CD14-positive monocyte (primary cell): Measurements from ENCODE around the gene HACL1. TPM values are rescaled to one million over a fixed set of nuclear protein-coding genes. Genes with fewer than 3 reads are reported as not detected.

Experiments
- DNase-seq, 3 donors: peaks; one replicate each; pipeline ENCODE4 v3.0.0-alpha.2; 2011 to 2022
- H2AFZ ChIP-seq: 2 replicates; pipeline ENCODE4 v1.6.0; 2012; ENCODE audit warnings: mild to moderate bottlenecking, low read depth, low read length, inconsistent platforms; ENCODE audit not compliant: insufficient read depth, poor library complexity, severe bottlenecking
- H3K27ac ChIP-seq, 2 donors: 1 replicate in 1 of 2; 2 replicates in 1 of 2; pipeline ENCODE4 v1.5.1; 2012 to 2013; ENCODE audit warnings: low read length in 2 of 2, control low read depth in 1 of 2, inconsistent platforms in 1 of 2, low read depth in 1 of 2, mild to moderate bottlenecking in 1 of 2
- H3K27me3 ChIP-seq, 2 donors: one replicate each; pipeline versions ENCODE4 v1.6.0 to v1.6.1; 2011 to 2013; ENCODE audit warnings: low read length in 2 of 2; ENCODE audit not compliant: control insufficient read depth in 2 of 2, insufficient read depth in 2 of 2
- H3K36me3 ChIP-seq, 2 donors: replicated peaks in 1 of 2; 1 replicate in 1 of 2; 2 replicates in 1 of 2; pipeline versions ENCODE4 v1.5.1 to v1.6.1; 2012 to 2013; ENCODE audit warnings: low read length in 2 of 2, control low read depth in 1 of 2, inconsistent platforms in 1 of 2, mild to moderate bottlenecking in 1 of 2; ENCODE audit not compliant: insufficient read depth in 2 of 2, control insufficient read depth in 1 of 2
- H3K4me1 ChIP-seq, 2 donors: 1 replicate in 1 of 2; 2 replicates in 1 of 2; pipeline versions ENCODE4 v1.5.1 to v1.6.1; 2012 to 2013; ENCODE audit warnings: low read length in 2 of 2, control low read depth in 1 of 2, inconsistent platforms in 1 of 2, mild to moderate bottlenecking in 1 of 2, moderate library complexity in 1 of 2; ENCODE audit not compliant: insufficient read depth in 2 of 2, control insufficient read depth in 1 of 2
- H3K4me2 ChIP-seq: replicated peaks from 2 replicates; pipeline ENCODE3; 2012; ENCODE audit warnings: low read length, moderate library complexity, mild to moderate bottlenecking; ENCODE audit not compliant: poor library complexity, severe bottlenecking; ENCODE audit errors: extremely low read depth
- H3K4me3 ChIP-seq, 3 experiments: fragments of 200-600 bp in 1 of 3; sonication (generic) in 1 of 3; replicated peaks in 1 of 3; 1 replicate in 2 of 3; 2 replicates in 1 of 3; pipeline ENCODE4 v1.5.1; 2011 to 2013; ENCODE audit warnings: low read length in 3 of 3, mild to moderate bottlenecking in 3 of 3, control low read depth in 2 of 3, low read depth in 2 of 3, inconsistent platforms in 1 of 3, moderate library complexity in 1 of 3
- H3K79me2 ChIP-seq: 2 replicates; pipeline ENCODE4 v1.6.0; 2012; ENCODE audit warnings: mild to moderate bottlenecking, control low read depth, inconsistent platforms, low read length, moderate library complexity; ENCODE audit not compliant: insufficient read depth
- H3K9ac ChIP-seq: 2 replicates; pipeline ENCODE4 v1.6.0; 2017; ENCODE audit warnings: low read length, mild to moderate bottlenecking; ENCODE audit not compliant: insufficient read depth, poor library complexity, severe bottlenecking
- H3K9me3 ChIP-seq, 2 donors: replicated peaks in 1 of 2; 1 replicate in 1 of 2; 2 replicates in 1 of 2; pipeline versions ENCODE4 v1.5.1 to v1.6.1; 2012 to 2013; ENCODE audit warnings: low read length in 2 of 2, control low read depth in 1 of 2; ENCODE audit not compliant: control insufficient read depth in 1 of 2, insufficient read depth in 1 of 2
- H4K20me1 ChIP-seq: 2 replicates; pipeline ENCODE4 v1.6.0; 2012; ENCODE audit warnings: mild to moderate bottlenecking, low read length, control low read depth, moderate library complexity; ENCODE audit not compliant: insufficient read depth
- H3K27ac Mint-ChIP-seq, 7 donors: one replicate each; pipeline ENCODE4 v1.8.0; 2020; ENCODE audit warnings: mild to moderate bottlenecking in 7 of 7, mixed read lengths in 7 of 7, moderate library complexity in 6 of 7, inconsistent platforms in 2 of 7
- H3K27me3 Mint-ChIP-seq, 3 donors: one replicate each; pipeline ENCODE4 v1.8.0; 2021 to 2022; ENCODE audit warnings: low read depth in 3 of 3, mild to moderate bottlenecking in 3 of 3, mixed read lengths in 3 of 3, moderate library complexity in 3 of 3, inconsistent platforms in 1 of 3
- H3K36me3 Mint-ChIP-seq, 2 donors: one replicate each; pipeline ENCODE4 v1.8.0; 2020; ENCODE audit warnings: mixed read lengths in 2 of 2, inconsistent platforms in 1 of 2, mild to moderate bottlenecking in 1 of 2
- H3K4me1 Mint-ChIP-seq: one replicate; pipeline ENCODE4 v1.8.0; 2020; ENCODE audit warnings: mild to moderate bottlenecking, mixed read lengths
- H3K4me3 Mint-ChIP-seq, 2 donors: one replicate each; pipeline ENCODE4 v1.8.0; 2020; ENCODE audit warnings: mild to moderate bottlenecking in 2 of 2, mixed read lengths in 2 of 2, moderate library complexity in 1 of 2
- H3K9me3 Mint-ChIP-seq, 7 donors: one replicate each; pipeline ENCODE4 v1.8.0; 2020 to 2022; ENCODE audit warnings: mixed read lengths in 7 of 7, mild to moderate bottlenecking in 6 of 7, moderate library complexity in 6 of 7, inconsistent platforms in 2 of 7
- WGBS: methylation state at CpG from one replicate; pipeline ENCODE4 v1.1.5; 2013; ENCODE audit warnings: missing lambda C conversion rate; ENCODE audit not compliant: insufficient coverage; 5-methylcytosine and 5-hydroxymethylcytosine counted together
- intact Hi-C, 2 donors: fragments of 100-400 bp; cut with micrococcal nuclease; formaldehyde crosslinking; loops; one replicate each; pipeline versions ENCODE4 v1.15.0 to v1.15.1; 2023
- polyA minus RNA-seq: library from RNA; depleted of rRNA, polyadenylated mRNA; stranded (reverse); fragments of >200 nt; gene quantifications from 2 replicates; pipeline ENCODE4 v1.2.3, GENCODE V29; 2012
- polyA plus RNA-seq, 3 donors: library from polyadenylated mRNA; depleted of rRNA in 1 of 3; unstranded in 2 of 3; stranded (reverse) in 1 of 3; fragments of 300-500 nt in 2 of 3; fragments of >200 nt in 1 of 3; fragmentation: Illumina TruSeq in 2 of 3; gene quantifications; 1 replicate in 2 of 3; 2 replicates in 1 of 3; pipeline ENCODE4 v1.2.3, GENCODE V29; 2012 to 2021
- total RNA-seq, 12 experiments: library from RNA in 1 of 12; stranded (reverse) in 1 of 12; fragments of 120-200 nt in 1 of 12; gene quantifications; one replicate each; pipeline ENCODE4 v1.2.4 and lab custom pipeline; 2013 to 2026; ENCODE audit warnings: mixed read lengths in 6 of 12, inconsistent platforms in 1 of 12
- TF ChIP-seq, protein P1 (sequence below): fragments of 200-600 bp; IDR thresholded peaks from one replicate; pipeline ENCODE4 v1.8.0; 2022; ENCODE audit warnings: antibody characterized with exemption, mild to moderate bottlenecking

HACL1 gene
- 20.9 TPM for total RNA-seq (2013)
- polyA plus RNA-seq = 10 to 100 TPM; 12.3 to 27.2 (median 22.3) TPM
- 14.8 and 20.7 TPM in 2 replicates for polyA minus RNA-seq
- total RNA-seq (lab: John Stamatoyannopoulos, UW) = 7.9 to 34.1 (median 18.6) reads per million in 11 experiments

DNA sequence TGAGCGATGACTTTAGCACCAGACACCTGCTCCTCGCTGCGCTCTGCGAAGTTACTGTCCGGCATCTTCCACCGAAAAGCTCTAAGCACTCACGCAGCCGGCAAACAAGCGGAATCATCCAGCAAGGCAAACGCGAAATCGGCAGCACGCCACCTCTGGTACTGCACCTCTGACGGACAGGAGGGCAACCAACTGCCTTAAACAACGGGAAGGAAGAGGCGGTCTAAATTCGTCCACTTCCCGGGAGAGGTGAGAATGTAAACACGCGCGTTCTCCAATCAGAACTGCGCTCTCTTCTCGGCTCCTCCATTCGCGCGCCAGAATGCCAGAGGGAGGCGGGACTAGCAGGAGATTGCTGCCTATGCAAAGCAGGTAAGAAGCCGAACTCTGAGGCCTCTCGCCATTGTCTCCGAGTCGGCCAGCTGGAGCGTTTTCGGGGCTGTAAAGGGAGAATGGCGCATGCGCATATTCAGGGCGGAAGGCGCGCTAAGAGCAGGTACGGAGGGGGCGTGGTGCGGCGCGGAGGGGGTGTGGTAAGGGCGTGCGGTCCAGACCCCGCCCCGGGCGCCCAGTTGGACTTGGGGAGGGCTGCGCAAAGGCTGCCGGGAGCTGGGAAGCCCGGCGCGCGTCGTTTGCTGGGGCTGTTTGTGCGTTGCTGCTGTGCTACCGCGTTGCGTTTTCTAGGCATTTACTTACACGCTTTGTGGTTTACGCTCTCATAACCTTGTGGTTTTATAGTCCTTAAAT is at the start of gene HACL1, which contains the start of gene BTD:
Gene HACL1, minus strand, starts transcription at position 171 of the 747 bp plus-strand sequence. Its CDS starts 106 bp downstream, at position 65.
Gene BTD, plus strand, starts transcription at position 347 of the 747 bp plus-strand sequence. CDS start 33,695 bp downstream, outside the sequence.
- H3K27me3 Mint-ChIP-seq = no peaks in the 10 kb centered on the region
- intact Hi-C loops = loop anchor here (5.0 to 10.0 kb wide), 3 partner anchors 394 to 663 kb away; partner anchors contain the start of genes CAPN7 (in 1 of the 2), DPH3 (in 1 of the 2), NR2C2 (in 1 of the 2) and OXNAD1 (in 1 of the 2)
- WGBS = under 1% methylated on average over 61 of the region's 61 CpGs

DNA sequence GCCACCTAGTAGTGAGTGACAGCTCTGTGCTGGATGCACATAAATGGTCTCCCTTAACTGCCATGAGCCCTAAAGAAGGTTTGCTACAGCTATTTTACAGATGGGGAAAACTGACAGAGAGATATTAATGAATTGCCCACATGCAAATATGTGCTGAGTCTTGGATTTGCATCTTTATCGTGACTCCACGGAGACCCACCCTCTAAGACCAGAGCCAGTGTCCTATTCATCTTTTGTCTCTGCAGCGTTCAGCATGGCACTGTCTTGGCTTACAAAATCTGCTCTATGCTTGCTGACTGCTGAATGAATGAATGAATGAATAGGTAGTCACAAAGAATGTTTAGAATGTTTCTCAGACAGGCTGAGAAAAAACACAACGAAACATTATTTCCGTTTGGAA is 48.5 kb upstream of the HACL1 start:
- Mint-ChIP-seq H3K4me3 (peak overlapping the region in 1 of 2 donors; percentile 53), H3K27me3 (peaks cover 40 to 56% (median 42%) of the 10 kb centered on the region in 3 donors), H3K9me3 (peaks cover 1 to 14% (median 6%) of the 10 kb centered on the region in 7 donors), H3K4me1 (peaks cover 17% of the 10 kb centered on the region), H3K27ac (no peak overlapping the region), H3K36me3 (peaks cover 20 to 24% of the 10 kb centered on the region in 2 donors)
- Histone ChIP-seq H3K27ac (no peak overlapping the region), H3K9ac (no peak overlapping the region), H3K79me2 (no peaks in the 10 kb centered on the region), H4K20me1 (no peaks in the 10 kb centered on the region), H3K36me3 (peaks cover 0 to 4% of the 10 kb centered on the region in 2 donors), H3K4me1 (peaks cover 15 to 17% of the 10 kb centered on the region in 2 donors), H2AFZ (no peak overlapping the region), H3K4me2 (no peak overlapping the region), H3K4me3 (no peak overlapping the region), H3K9me3 (peaks cover 0 to under 1% of the 10 kb centered on the region in 2 donors), H3K27me3 (peaks cover 5 to 6% of the 10 kb centered on the region in 2 donors)
- DNase-seq = no peak
- WGBS = no CpG with 5 or more reads among the region's 5 CpGs
- TF ChIP-seq, protein P1, sequence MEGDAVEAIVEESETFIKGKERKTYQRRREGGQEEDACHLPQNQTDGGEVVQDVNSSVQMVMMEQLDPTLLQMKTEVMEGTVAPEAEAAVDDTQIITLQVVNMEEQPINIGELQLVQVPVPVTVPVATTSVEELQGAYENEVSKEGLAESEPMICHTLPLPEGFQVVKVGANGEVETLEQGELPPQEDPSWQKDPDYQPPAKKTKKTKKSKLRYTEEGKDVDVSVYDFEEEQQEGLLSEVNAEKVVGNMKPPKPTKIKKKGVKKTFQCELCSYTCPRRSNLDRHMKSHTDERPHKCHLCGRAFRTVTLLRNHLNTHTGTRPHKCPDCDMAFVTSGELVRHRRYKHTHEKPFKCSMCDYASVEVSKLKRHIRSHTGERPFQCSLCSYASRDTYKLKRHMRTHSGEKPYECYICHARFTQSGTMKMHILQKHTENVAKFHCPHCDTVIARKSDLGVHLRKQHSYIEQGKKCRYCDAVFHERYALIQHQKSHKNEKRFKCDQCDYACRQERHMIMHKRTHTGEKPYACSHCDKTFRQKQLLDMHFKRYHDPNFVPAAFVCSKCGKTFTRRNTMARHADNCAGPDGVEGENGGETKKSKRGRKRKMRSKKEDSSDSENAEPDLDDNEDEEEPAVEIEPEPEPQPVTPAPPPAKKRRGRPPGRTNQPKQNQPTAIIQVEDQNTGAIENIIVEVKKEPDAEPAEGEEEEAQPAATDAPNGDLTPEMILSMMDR = no peak
- intact Hi-C loops = no loop called here

More for the DNA sequence above, at the start of gene HACL1, which contains the start of gene BTD:
- Histone ChIP-seq H2AFZ (peak within 1 kb of the TSS; percentile 99), H3K9ac (peak within 1 kb of the TSS; percentile 78), H4K20me1 (no peaks in the 10 kb centered on the region), H3K4me1 (peaks cover 16 to 20% of the 10 kb centered on the region in 2 donors), H3K4me2 (peak within 1 kb of the TSS; percentile 84), H3K27me3 (no peaks in the 10 kb centered on the region), H3K9me3 (no peaks in the 10 kb centered on the region), H3K4me3 (peak within 1 kb of the TSS; percentile 61 to 91 (median 88)), H3K79me2 (peaks cover 9% of the 10 kb centered on the region), H3K27ac (peak within 1 kb of the TSS; percentile 69 to 96), H3K36me3 (peaks cover 22 to 35% of the 10 kb centered on the region in 2 donors)
- TF ChIP-seq, protein P1 = peak; percentile 27
- peak within 1 kb of the TSS; percentile 96 to 98 for H3K4me3 Mint-ChIP-seq
- DNase-seq = peak; percentile 95 to 98 (median 96)
- peaks cover 17% of the 10 kb centered on the region for H3K4me1 Mint-ChIP-seq
- peaks cover 28 to 30% of the 10 kb centered on the region in 2 donors for H3K36me3 Mint-ChIP-seq
- H3K9me3 Mint-ChIP-seq = no peaks in the 10 kb centered on the region
- peak within 1 kb of the TSS; percentile 94 to 100 (median 99) for H3K27ac Mint-ChIP-seq
